HG02798 (cell line): ENCODE measurements around the gene PDZD4.

ENCODE experiments used
- ATAC-seq: cut with Tn5 transposase; IDR thresholded peaks from one replicate; pipeline ENCODE4 v1.9.1; 2021; ENCODE audit warnings: mild to moderate bottlenecking; ENCODE audit not compliant: unreplicated experiment, poor library complexity

Gene PDZD4

DNA sequence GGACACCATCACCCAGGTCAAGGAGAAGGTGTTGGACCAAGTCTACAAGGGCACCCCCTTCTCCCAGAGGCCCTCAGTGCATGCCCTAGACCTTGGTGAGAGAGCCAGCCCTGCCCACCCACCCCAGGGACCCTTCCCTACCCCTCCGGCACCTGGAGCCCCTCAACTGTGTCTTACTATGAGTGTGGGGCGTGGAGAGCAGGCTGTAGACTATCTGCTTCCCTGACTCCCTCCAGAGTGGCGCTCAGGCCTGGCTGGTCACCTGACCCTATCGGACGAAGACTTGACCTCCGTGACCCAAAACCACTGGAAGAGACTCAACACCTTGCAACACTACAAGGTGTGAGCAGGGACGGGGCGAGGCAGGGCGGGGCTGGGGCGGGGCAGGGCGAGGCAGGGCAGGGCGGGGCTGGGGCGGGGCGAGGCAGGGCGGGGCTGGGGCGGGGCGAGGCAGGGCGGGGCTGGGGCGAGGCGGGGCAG is 54.2 kb downstream of the PDZD4 start:
- ATAC-seq: no peak

DNA sequence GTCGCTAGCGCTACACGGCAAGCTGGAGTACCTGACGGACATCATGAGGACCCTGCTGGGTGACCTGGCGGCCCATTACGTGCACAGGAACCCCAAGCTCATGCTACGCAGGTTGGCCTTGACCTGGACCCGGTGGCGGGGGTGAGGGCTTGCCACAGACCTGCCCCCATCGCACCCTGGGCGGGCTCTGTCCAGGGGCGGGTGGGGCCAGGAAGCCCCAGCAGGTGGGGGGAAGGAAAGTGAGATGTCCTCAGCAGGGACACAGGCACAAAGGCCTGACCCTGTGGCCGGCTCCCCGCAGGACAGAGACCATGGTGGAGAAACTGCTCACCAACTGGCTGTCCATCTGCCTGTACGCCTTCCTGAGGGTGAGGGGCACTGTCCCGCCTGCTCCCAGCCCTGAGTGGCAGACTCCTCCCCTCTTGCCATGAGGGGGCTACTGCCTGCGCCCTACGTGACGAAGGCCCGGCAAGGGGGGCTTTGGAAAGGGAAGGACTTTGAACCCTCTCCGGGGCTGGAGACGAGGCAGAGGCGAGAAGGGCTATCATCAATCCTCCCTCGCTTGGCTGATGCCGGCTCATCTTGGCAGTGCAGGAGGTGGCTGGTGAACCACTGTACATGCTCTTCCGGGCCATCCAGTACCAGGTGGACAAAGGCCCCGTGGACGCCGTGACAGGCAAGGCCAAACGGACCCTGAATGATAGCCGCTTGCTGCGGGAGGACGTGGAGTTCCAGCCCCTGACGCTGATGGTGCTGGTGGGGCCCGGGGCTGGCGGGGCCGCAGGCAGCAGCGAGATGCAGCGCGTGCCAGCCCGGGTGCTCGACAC is 54.8 kb downstream of the PDZD4 start:
- ATAC-seq: no peak

DNA sequence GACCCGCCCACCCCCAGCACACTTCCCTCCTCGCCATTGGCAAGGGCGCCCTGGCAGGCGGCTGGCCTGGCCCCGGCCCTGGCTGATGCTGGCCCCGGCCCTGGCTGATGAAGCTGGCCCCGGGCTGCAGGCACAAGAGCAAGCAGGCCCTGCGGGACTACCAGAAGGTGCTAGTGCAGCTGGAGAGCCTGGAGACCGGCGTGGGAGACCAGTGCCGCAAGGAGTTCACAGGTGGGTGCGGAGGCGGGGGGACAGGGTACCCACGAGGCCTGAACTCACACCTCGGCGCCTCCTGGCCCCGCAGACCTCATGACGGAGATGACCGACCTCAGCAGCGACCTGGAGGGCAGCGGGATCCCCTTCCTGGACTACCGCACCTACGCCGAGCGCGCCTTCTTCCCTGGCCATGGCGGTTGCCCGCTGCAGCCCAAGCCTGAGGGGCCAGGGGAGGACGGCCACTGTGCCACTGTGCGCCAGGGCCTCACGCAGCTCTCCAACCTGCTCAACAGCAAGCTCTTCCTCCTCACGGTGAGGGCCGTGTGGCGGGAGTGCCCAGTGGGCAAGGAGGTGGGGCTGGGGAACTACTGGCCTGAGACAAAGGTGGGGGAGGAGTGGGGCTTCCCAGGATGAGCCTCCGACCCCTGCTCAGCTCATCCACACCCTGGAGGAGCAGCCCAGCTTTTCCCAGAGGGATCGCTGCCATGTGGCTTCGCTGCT is 55.6 kb downstream of the PDZD4 start:
- no peak for ATAC-seq

DNA sequence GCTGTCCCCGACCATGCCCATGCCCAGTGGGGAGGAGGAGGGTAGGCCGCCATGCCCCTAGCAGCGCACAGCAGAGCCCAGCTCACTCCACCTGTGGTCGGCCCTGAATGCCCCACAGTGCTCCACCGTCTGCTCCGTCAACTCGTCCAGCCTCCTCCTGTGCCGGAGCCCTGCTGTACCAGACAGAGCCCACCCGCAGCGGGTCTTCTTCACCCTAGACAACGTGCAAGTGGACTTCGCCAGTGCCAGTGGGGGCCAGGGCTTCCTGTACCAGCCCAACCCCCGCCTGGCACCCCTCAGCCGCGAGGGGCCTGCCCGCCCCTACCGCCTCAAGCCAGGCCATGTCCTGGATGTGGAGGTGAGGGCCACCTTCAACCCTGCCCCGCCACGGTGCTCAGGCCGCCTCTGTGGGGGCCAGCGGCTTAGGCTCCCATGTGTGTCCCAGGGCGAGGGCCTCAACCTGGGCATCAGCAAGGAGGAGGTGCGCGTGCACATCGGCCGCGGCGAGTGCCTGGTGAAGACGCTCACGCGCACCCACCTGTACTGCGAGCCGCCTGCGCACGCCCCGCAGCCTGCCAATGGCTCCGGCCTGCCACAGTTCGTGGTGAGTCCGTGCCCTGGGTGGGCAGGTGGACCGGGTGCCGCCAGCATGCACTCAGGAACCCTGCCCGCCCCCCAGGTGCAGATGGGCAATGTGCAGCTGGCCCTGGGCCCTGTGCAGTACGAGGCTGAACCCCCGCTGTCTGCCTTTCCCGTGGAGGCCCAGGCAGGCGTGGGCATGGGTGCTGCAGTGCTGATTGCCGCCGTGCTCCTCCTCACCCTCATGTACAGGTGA is 56.4 kb downstream of the PDZD4 start:
- no peak for ATAC-seq

DNA sequence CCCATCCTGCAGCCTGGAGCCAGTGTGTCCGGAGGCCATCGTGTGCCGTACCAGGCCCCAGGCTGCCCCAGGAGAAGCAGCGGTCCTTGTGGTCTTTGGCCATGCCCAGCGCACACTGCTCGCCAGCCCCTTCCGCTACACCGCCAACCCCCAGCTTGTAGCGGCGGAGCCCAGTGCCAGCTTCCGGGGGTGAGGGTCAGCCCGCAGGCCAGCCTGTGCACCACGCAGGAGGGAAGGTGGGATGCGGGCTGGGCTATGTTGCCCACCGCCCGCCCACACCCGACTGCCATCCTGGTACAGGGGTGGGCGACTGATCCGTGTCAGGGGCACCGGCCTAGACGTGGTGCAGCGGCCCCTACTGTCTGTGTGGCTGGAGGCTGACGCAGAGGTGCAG is 57.1 kb downstream of the PDZD4 start:
- ATAC-seq: no peak

DNA sequence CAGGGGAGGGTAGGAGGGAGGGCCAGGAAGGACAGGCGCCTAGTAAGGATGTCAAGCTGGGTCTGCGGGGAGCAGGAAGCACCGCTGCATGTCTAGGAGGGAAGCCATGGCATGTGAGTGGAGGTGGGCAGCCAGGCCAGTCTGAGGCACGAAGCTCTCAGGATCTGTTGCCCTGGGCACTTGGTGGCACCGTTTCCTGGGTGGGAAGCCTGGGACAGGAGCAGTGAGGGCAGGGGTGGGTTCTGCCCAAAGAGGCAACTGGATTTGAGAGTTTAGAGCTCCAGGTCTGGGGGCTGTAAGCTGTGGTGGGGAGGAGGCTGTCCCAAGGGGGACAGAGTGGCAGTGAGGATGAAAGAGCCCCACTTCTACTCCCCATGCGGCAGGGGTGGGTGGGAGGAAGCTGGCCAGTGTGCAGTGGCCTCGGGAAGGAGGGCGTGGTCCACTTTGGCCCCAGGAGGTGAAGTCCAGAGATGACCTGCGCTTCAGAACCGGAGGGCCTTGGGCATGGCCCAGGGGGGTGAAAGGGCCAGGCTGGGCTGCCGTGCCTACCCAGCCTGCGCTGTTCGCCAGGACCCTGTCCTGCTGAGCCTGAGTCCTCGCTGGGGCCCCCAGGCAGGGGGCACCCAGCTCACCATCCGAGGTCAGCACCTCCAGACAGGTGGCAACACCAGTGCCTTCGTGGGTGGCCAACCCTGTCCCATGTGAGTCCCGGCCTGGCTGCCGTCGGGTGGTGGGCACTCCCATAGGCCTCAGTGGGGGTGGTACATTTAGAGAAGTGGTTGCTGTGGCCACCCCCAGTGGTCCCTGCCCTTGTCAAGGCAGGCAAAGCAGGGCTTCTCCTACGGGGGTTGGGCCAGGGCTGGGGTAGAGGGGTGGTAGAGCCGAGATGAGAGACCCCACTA is 57.8 kb downstream of the PDZD4 start:
- no peak for ATAC-seq

DNA sequence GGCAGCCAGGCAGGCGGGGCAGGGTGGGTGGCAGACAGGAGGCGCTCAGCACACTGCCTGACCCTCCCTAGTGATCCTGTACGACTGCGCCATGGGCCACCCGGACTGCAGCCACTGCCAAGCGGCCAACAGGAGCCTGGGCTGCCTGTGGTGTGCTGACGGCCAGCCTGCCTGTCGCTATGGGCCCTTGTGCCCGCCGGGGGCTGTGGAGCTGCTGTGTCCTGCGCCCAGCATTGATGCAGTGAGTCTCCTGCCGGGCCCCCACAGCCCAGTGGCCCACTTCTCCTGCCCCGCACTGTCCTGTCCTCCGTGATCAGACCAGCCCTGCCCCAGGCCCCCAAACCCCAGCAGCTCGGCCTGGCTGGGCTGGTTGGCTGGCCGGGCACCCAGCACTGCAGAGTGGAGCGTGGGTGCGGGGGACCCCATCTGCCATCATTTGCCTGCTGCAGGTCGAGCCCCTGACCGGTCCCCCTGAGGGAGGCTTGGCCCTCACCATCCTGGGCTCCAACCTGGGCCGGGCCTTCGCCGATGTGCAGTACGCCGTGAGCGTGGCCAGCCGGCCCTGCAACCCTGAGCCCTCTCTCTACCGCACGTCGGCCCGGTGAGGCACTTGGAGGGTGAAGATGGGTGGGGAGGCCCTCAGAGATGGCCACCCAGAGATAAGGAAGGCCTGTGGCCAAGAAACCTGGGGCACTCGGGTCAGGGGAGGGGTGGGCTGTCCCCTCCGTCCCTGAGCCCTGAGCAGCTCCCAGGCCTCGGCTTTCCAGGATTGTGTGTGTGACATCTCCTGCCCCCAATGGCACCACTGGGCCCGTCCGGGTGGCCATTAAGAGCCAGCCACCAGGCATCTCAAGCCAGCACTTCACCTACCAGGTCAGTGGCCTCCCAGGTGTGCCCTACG is 58.7 kb downstream of the PDZD4 start:
- no peak for ATAC-seq

DNA sequence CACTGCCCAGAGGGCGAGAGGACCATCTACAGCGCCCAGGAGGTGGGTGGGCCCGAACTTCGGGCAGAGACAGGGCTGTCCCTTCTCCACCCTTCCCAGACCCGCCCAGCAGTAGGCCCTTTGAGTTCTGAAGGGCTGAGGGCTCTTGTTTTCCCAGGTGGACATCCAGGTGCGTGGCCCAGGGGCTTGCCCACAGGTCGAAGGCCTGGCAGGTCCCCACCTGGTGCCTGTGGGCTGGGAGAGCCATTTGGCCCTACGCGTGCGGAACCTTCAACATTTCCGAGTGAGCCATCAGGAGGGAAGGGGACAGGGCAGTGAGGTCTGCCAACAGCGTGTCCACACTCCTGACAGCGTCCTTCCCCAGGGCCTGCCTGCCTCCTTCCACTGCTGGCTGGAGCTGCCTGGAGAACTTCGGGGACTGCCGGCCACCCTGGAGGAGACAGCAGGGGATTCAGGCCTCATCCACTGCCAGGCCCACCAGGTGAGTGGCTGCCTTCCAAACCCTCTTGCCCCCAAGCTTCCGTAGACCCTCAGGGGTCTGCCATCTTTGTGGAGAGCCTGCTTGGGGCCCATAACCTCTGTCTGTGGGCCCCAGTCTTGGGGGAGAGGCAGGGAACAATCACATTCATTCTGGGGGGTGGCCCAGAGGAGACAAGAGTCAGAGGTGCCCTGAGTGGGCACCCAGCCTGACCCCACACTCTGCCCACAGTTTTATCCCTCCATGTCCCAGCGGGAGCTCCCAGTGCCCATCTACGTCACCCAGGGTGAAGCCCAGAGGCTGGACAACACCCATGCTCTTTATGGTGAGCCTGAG is 59.5 kb downstream of the PDZD4 start:
- ATAC-seq: no peak

DNA sequence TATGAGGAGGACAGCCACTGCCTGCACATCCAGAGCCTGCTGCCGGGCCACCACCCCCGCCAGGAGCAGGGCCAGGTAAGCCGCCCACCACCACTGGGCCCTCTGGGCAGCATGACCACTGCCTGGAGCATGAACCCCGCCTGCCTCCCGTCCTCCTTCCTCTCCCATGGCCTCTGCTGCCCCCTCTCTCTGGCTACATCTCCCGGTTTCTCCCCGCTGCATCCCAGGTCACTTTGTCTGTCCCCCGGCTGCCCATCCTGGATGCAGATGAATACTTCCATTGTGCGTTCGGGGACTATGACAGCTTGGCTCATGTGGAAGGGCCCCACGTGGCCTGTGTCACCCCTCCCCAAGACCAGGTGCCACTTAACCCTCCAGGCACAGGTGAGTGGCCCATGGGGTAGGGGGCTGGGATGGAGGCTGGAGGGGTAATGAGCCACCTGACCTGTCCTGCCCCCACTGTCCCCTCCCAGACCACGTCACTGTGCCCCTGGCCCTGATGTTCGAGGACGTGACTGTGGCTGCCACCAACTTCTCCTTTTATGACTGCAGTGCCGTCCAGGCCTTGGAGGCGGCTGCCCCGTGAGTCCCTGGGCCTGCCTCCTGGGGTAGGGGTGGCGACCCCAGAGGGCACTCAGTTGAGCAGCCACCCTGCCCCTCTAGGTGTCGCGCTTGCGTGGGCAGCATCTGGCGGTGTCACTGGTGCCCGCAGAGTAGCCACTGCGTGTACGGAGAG is 60.3 kb downstream of the PDZD4 start:
- ATAC-seq: no peak

DNA sequence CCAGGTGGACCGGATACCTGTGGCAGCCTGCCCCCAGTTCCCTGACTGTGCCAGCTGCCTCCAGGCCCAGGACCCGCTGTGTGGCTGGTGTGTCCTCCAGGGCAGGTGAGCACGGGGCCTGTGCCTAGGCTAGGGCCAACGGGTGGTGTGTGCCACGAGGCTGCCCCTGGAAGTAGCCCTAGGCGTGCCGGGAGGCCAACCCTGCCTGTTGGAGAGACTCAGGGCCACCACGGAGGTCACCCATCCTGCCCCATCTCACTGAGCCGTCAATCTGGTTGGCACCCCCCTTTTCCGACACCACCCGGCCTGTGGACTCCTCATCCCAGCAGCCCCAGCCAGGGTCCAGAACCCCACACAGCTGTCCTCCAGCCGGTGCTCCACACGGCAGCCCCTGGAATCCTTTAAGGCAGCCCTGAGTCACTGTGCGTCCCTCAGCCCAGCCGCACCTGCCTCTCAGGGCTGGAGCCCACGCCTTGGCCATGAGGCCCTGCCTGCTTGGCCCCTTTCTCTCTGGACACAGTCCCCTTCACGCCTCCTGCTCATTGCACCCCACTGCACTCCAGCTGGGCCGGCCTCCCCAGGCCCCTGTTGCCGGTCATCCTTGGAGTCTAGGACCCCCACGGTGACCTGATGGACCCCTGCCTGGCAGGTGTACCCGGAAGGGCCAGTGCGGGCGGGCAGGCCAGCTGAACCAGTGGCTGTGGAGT is 61.0 kb downstream of the PDZD4 start:
- no peak for ATAC-seq

DNA sequence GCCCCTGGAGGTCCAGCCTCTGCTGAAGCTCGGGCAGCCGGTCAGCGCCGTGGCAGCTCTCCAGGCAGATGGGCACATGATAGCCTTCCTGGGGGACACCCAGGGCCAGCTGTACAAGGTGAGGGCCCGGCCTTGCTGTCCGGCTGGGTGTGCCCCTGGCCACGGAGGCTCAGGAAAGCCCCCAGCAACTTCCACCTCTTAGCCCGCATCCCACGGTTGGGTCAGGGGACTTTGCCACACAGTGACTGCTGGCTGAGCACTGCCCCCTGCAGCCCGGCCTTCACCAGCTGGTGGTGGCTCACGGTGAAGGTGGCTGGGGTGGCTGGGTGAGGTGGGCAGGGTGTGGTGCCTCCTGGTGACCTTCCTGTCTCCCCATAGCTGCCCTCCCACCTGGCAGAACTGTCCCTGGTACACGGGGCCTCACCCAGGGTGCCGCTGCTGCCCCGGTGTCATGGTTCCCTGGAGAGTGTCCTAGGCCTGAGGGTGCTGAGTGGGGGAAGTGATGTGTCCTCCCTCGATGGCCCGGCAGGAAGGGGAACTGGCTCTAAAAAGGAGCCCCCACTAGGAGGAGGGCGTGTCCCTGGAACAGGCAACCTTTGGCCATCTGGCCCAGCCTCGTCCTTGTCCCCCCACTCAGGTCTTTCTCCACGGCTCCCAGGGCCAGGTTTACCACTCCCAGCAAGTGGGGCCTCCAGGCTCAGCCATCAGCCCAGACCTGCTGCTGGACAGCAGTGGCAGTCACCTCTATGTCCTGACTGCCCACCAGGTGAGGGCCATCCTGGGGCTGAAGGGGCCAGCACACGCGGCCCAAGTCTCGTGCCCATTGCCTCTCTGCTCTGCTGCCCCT is 61.8 kb downstream of the PDZD4 start:
- ATAC-seq: no peak

DNA sequence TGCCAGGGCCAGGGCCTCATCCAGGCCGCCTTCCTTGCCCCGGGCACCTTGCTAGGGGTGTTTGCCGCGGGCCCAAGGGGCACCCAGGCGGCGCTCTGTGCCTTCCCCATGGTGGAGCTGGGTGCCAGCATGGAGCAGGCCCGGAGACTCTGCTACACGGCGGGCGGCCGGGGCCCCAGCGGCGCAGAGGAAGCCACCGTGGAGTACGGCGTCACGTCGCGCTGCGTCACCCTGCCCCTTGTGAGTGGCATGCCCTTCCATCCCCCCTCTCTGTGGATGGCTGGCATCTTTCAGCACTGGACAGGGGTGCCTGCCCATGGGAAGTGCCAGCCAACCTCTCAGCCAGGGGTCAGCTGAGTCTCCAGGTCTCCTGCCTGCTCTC is 62.7 kb downstream of the PDZD4 start:
- ATAC-seq: no peak

DNA sequence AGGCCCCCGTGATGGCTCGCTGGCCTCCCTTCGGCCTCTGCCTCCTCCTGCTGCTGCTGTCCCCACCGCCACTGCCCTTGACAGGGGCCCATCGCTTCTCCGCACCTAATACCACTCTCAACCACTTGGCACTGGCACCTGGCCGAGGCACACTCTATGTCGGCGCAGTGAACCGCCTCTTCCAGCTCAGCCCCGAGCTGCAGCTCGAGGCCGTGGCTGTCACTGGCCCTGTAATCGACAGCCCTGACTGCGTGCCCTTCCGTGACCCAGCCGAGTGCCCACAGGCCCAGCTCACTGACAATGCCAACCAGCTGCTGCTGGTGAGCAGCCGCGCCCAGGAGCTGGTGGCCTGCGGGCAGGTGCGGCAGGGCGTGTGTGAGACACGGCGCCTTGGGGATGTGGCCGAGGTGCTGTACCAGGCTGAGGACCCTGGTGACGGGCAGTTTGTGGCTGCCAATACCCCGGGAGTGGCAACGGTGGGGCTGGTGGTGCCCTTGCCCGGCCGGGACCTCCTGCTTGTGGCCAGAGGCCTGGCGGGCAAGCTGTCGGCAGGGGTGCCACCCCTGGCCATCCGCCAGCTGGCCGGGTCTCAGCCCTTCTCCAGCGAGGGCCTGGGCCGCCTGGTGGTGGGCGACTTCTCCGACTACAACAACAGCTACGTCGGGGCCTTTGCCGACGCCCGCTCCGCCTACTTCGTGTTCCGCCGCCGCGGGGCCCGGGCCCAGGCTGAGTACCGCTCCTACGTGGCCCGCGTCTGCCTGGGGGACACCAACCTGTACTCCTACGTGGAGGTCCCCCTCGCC is 63.3 kb downstream of the PDZD4 start:
- ATAC-seq: no peak

DNA sequence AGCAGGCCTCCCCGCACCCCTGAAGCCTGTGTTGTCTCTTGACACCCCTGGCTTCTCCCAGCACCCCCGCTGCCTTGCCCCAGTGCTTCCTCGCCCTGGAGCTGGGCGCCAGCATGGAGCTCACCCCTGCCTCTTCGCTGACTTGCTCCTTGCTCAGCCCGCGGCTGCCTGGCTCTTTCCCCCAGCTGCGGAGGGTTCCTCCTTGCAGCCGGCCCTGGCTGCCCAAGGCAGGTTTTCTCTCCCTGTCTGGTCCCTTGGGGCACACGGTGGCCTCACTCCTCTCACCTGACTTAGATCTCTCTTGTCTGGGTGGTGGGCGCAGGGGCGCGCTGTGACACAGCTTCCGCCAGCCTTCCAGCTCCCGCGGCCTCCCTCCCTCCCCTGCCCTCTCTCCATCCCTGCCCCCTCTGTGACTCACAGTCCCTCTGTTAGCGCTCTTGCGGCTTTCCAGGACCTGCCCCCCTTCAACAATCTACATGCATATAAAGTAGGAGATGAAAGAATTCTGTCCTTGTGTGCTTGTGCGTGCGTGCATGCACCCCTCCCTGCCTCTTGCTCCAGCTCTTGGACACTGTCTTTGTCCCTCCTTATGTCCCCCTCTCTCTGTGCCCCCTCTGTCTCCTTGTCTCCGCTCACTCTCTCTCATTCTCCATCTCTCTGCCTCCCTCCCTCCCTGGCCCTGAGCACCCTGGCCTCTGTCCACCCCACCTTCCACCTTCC is 64.1 kb downstream of the PDZD4 start:
- no peak for ATAC-seq
